OCI-LY3 (cell line): ENCODE data around the gene FAM210B.
"Not testable (repeated sequence)": the region's sequence is repeated elsewhere in the genome, so short reads cannot be mapped to it uniquely, and the experiment has no call there.

Experiments used
- H2AFZ ChIP-seq: fragments of 200-600, 300-600 bp; shearing (Covaris generic); 2 replicates; pipeline ENCODE4 v1.6.0; 2014; ENCODE audit warnings: antibody characterized with exemption, low read depth, low read length
- H3K27ac ChIP-seq: fragments of 200-600, 300-600 bp; sonication (generic); 2 replicates; pipeline ENCODE4 v1.5.1; 2014; ENCODE audit warnings: mild to moderate bottlenecking, low read length, moderate library complexity, mixed read lengths
- H3K27me3 ChIP-seq: fragments of 200-600, 300-600 bp; sonication (generic); 2 replicates; pipeline ENCODE4 v1.6.1; 2014; ENCODE audit warnings: low read depth, low read length, mixed read lengths
- H3K36me3 ChIP-seq: fragments of 200-600, 300-600 bp; sonication (generic); replicated peaks from 2 replicates; pipeline ENCODE3; 2014; ENCODE audit warnings: low read depth, low read length, mixed read lengths
- H3K4me1 ChIP-seq: fragments of 300-600, 200-600 bp; sonication (generic); 2 replicates; pipeline ENCODE4 v1.6.1; 2014; ENCODE audit warnings: low read length, mixed read lengths
- H3K4me2 ChIP-seq: fragments of 200-600, 300-600 bp; sonication (generic); 2 replicates; pipeline ENCODE4 v1.6.1; 2014; ENCODE audit warnings: low read length, mixed read lengths
- H3K4me3 ChIP-seq: fragments of 300-600, 200-600 bp; sonication (generic); 2 replicates; pipeline ENCODE4 v1.5.1; 2014; ENCODE audit warnings: antibody characterized with exemption, mild to moderate bottlenecking, low read length, moderate library complexity
- H3K79me2 ChIP-seq: fragments of 300-600, 200-600 bp; shearing (Covaris generic); 2 replicates; pipeline ENCODE4 v1.6.1; 2014; ENCODE audit warnings: mild to moderate bottlenecking, low read length, mixed read lengths
- H3K9ac ChIP-seq: fragments of 300-600, 200-600 bp; shearing (Covaris generic); 2 replicates; pipeline ENCODE4 v1.6.0; 2014; ENCODE audit warnings: mild to moderate bottlenecking, low read length, moderate library complexity
- H3K9me3 ChIP-seq: fragments of 200-600, 300-600 bp; shearing (Covaris generic); 2 replicates; pipeline ENCODE4 v1.6.1; 2014; ENCODE audit warnings: low read length, mixed read lengths; ENCODE audit not compliant: insufficient read depth
- H4K20me1 ChIP-seq: fragments of 200-600, 300-600 bp; sonication (generic); 2 replicates; pipeline ENCODE4 v1.6.1; 2016; ENCODE audit warnings: low read length, mixed read lengths; ENCODE audit not compliant: insufficient read depth
- EZH2phosphoT487 ChIP-seq: fragments of 200-600 bp; shearing (Covaris generic); IDR thresholded peaks from 2 replicates; pipeline ENCODE4 v1.6.1; 2018; ENCODE audit warnings: antibody characterized with exemption, mixed run types, low read depth
- TF ChIP-seq, protein P1 (sequence below): fragments of 200-600, 300-600 bp; sonication (generic); IDR thresholded peaks from 2 replicates; pipeline ENCODE4 v1.5.1; 2014; ENCODE audit warnings: antibody characterized with exemption, low read length, low read depth

The FAM210B gene

DNA sequence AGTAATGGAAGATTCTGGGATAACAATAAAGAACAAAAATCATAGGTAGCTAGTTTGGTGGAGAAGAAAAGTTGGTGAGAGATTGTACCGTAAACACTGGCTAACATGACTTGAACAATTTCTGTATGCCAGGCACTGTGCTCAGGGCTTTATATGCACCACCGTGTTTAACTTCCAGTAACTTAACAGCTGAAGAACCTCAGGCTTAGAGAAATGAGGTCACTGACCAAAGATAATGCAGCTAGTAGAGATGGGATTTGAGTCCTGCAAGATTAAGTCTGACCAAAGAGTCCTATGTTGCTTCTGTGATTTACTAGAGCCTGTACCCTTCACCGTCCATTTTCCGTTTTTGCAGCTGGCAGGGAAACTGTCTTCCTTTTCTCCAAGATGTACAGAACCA is 36.4 kb downstream of the FAM210B start:
- Histone ChIP-seq H3K36me3 (peaks cover 69% of the 10 kb centered on the region), H3K27ac (no peak overlapping the region), H3K27me3 (no peaks in the 10 kb centered on the region), H3K9ac (no peak overlapping the region), H4K20me1 (0 out of 2 replicates have a peak, but pooled peaks cover 6% of the 10 kb centered on the region), H3K4me3 (no peak overlapping the region), H3K4me1 (peaks cover 16% of the 10 kb centered on the region), H3K9me3 (no peaks in the 10 kb centered on the region), H3K79me2 (peaks cover 79% of the 10 kb centered on the region), H3K4me2 (no peak overlapping the region), H2AFZ (no peak overlapping the region)
- TF ChIP-seq EZH2phosphoT487: no peak
- TF ChIP-seq, protein P1, sequence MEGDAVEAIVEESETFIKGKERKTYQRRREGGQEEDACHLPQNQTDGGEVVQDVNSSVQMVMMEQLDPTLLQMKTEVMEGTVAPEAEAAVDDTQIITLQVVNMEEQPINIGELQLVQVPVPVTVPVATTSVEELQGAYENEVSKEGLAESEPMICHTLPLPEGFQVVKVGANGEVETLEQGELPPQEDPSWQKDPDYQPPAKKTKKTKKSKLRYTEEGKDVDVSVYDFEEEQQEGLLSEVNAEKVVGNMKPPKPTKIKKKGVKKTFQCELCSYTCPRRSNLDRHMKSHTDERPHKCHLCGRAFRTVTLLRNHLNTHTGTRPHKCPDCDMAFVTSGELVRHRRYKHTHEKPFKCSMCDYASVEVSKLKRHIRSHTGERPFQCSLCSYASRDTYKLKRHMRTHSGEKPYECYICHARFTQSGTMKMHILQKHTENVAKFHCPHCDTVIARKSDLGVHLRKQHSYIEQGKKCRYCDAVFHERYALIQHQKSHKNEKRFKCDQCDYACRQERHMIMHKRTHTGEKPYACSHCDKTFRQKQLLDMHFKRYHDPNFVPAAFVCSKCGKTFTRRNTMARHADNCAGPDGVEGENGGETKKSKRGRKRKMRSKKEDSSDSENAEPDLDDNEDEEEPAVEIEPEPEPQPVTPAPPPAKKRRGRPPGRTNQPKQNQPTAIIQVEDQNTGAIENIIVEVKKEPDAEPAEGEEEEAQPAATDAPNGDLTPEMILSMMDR: no peak

DNA sequence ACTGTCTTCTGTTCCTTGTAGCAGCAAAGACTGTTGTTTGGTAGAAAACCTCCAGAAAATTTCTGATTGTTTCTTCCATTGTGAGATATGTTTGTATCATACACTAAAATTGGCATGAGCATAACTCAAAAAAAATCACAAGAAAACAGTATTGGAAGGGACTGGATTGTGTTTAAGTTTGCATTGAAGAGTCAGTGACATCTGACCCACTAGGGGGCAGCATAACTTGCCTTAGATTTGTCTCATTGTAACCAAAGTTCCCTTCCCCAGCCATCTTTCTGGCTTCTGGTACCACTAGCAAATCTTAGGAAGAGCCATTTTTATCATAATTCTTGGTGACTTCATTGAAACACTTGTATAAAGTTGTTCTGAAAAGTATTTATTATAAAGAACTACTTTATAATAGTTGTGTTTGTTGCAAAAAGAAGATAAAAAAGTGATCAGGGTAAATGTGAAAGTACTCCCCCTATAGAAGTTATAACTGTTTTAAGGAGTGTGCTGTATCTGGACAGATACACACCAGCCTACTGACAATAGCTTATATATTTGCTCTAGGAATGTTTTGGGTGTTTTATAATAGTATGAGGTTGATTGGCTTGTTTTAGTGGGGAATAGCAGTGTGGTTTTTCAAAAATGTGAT is 41.3 kb downstream of the FAM210B start:
- Histone ChIP-seq H4K20me1 (no peaks in the 10 kb centered on the region), H3K4me1 (no peaks in the 10 kb centered on the region), H3K4me2 (no peak overlapping the region), H3K9ac (no peak overlapping the region), H3K27me3 (no peaks in the 10 kb centered on the region), H2AFZ (no peak overlapping the region), H3K4me3 (no peak overlapping the region), H3K27ac (no peak overlapping the region), H3K9me3 (no peaks in the 10 kb centered on the region), H3K79me2 (peaks cover 59% of the 10 kb centered on the region), H3K36me3 (peaks cover 82% of the 10 kb centered on the region)
- TF ChIP-seq, protein P1: peak; percentile 97
- no peak for TF ChIP-seq EZH2phosphoT487

DNA sequence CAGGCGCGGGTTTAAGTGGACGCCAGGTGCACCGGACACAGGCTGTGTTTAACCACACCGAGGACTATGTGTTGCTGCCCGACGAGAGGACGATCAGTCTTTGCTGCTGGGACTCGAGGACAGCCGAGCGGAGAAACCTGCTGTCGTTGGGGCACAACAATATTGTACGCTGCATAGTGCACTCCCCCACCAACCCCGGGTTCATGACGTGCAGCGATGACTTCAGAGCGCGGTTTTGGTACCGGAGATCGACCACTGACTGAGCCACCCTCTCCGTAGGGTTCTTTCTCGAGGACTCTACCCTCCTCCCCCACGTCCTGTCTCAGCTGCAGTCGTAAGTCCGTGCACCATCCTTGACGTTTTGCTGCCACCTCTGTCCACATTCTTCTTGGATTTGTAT is 44.7 kb downstream of the FAM210B start:
- Histone ChIP-seq H4K20me1 (no peaks in the 10 kb centered on the region), H3K4me2 (no peak overlapping the region), H3K9ac (no peak overlapping the region), H3K36me3 (peaks cover 77% of the 10 kb centered on the region), H3K79me2 (peaks cover 49% of the 10 kb centered on the region), H3K4me3 (no peak overlapping the region), H2AFZ (no peak overlapping the region), H3K9me3 (no peaks in the 10 kb centered on the region), H3K4me1 (no peaks in the 10 kb centered on the region), H3K27ac (no peak overlapping the region), H3K27me3 (no peaks in the 10 kb centered on the region)
- TF ChIP-seq, protein P1: no peak
- no peak for TF ChIP-seq EZH2phosphoT487

DNA sequence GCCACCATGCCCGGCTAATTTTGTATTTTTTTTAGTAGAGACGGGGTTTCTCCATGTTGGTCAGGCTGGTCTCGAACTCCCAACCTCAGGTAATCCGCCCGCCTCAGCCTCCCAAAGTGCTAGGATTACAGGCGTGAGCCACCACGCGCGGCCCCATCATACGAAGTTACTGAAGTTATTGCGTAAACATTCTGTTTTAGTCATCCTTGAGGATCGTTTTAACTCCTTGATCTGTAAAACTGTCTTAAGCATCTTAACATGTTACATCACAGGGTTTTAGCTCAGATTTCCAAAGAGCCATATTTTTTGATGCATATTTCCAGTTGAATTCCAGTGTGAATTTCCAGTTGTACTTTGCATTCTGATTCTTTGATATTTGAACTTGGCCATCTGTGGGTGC is 46.6 kb downstream of the FAM210B start:
- Histone ChIP-seq H3K79me2 (peaks cover 34% of the 10 kb centered on the region), H3K36me3 (peaks cover 77% of the 10 kb centered on the region)
- not testable (repeated sequence) for H3K27me3 ChIP-seq, H3K9ac ChIP-seq, H3K4me1 ChIP-seq, H3K4me2 ChIP-seq, H2AFZ ChIP-seq, H4K20me1 ChIP-seq, H3K4me3 ChIP-seq, H3K9me3 ChIP-seq, H3K27ac ChIP-seq
